ENCODE data around the gene SHPK.

- TF ChIP-seq CTCF (IDR thresholded peaks at IDR 0.05) (no peak), POLR2AphosphoS5 (IDR thresholded peaks at IDR 0.05) (no peak)
Observed at GRCh38 chr17:3590768-3591167, 45.3 kb downstream of the SHPK start.
